GM20000 (cell line): ENCODE results near the gene LRRC10B.

ENCODE experiments used
- DNase-seq: peaks from one replicate; pipeline ENCODE4 v3.0.0; 2012; ENCODE audit warnings: low spot score
- CTCF ChIP-seq: IDR thresholded peaks from 2 replicates; pipeline ENCODE4 v1.5.1; 2012; ENCODE audit warnings: mild to moderate bottlenecking, control low read depth; ENCODE audit errors: extremely low read depth, missing control alignments

Gene LRRC10B

GRCh38 chr11:61549662-61550568 lies 41.4 kb downstream of the LRRC10B start:
- no peak for TF ChIP-seq CTCF

GRCh38 chr11:61550665-61551227 lies 42.2 kb downstream of the LRRC10B start:
- no peak for TF ChIP-seq CTCF
- DNase-seq: no peak

More at GRCh38 chr11:61549662-61550568, 41.4 kb downstream of the LRRC10B start:
- DNase-seq: no peak

GRCh38 chr11:61551634-61552033 lies 43.1 kb downstream of the LRRC10B start:
- no peak for DNase-seq
- TF ChIP-seq CTCF: no peak

- no peak for TF ChIP-seq CTCF
- DNase-seq: no peak
These were observed 43.6 kb downstream of the LRRC10B start for GRCh38 chr11:61552108-61552635.

GRCh38 chr11:61553373-61554171 lies 45.0 kb downstream of the LRRC10B start:
- DNase-seq: no peak
- TF ChIP-seq CTCF: no peak

- no peak for TF ChIP-seq CTCF
These were observed 45.8 kb downstream of the LRRC10B start for GRCh38 chr11:61554172-61554988.

More at GRCh38 chr11:61554172-61554988, 45.8 kb downstream of the LRRC10B start:
- no peak for DNase-seq
